Epithelial cell of esophagus (primary cell): ENCODE measurements around the gene NINJ2.

Experiments used
- DNase-seq: peaks from one replicate; pipeline ENCODE4 v3.0.0; 2010; ENCODE audit warnings: low read depth
- H3K4me3 ChIP-seq: 2 replicates; pipeline ENCODE4 v1.5.1; 2011; ENCODE audit warnings: mild to moderate bottlenecking, low read length, control low read depth
- CTCF ChIP-seq: IDR thresholded peaks from 2 replicates; pipeline ENCODE4 v1.5.1; 2011; ENCODE audit warnings: low read depth, mild to moderate bottlenecking, low read length, control low read depth, inconsistent platforms; ENCODE audit not compliant: insufficient read depth; ENCODE audit errors: missing control alignments

The NINJ2 gene

DNA sequence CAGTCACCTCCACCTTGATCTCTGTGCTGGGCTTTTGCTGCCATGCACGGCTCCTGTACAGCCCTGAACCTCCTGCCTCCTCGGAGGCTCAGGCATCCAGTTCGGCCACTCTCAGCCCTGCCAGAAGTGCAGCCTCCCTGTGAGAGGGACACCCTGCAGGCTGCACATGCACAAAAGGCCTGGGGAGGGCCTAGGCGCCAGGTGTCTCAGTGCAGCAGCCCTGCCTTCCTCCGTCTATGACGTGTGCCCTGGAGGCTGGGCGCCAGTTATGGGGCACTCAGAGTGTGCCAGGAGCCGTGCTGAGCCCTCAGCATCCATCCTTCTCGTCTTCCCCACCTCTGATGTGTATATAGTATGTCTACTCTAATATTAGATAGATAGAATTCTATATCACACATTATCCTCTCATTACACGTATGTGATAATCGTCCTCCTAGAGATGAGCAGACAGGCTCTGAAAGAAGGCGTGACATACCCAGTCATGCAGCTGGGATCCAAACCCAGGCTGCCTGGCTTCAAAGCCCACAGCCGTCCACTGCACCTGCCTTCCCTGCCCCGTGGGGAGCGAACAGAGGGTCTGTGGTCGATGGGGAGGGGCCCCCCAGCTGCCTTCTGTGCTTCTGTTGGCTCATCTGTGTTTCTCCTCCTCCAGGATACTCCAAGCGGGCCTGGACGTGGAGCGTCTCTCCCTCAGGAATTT is 102.4 kb downstream of the NINJ2 start:
- no peak overlapping the region for H3K4me3 ChIP-seq
- DNase-seq, result no peak
- TF ChIP-seq CTCF, result no peak

DNA sequence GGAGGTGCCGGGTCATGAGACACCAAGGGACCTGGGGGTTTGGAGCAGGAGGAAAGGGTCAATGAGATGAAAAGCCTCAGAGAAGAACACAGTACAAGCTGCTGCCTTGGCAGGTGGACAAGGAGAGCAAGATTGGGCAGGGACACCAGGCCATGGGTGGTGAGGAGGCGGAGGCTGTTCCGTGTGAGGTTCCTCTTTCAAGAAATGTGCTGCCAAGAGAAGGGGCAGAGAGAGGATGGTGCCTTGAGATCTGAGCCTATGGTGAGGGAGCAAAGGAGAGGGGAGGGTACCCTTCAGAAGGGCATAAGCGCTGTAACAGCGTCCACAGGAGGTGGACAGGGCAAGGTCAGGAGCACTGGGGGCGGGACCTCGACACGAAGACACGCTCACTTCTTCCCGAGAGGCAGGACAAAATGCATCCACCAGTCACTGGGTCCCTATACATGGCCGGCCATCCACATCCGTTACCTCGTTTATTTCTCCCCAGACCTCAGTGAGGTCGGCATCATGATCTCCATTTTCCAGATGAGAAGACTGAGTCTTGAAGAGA is 103.3 kb downstream of the NINJ2 start:
- H3K4me3 ChIP-seq, result no peak overlapping the region
- DNase-seq, result no peak
- TF ChIP-seq CTCF, result no peak

- no peak for TF ChIP-seq CTCF
- DNase-seq, result no peak
- H3K4me3 ChIP-seq, result no peak overlapping the region
These were observed 103.9 kb downstream of the NINJ2 start for GRCh38 chr12:559208-559905.

GRCh38 chr12:558580-558979 is 104.7 kb downstream of the NINJ2 start:
- H3K4me3 ChIP-seq, result no peak overlapping the region
- no peak for TF ChIP-seq CTCF
- DNase-seq, result peak; percentile 8

GRCh38 chr12:556498-556897 is 106.7 kb downstream of the NINJ2 start:
- DNase-seq, result no peak
- no peak for TF ChIP-seq CTCF
- H3K4me3 ChIP-seq, result no peak overlapping the region

- DNase-seq, result no peak
- TF ChIP-seq CTCF, result no peak
- H3K4me3 ChIP-seq, result no peak overlapping the region
These were observed 109.3 kb downstream of the NINJ2 start for GRCh38 chr12:554001-554285.
